COLO668 (cell line): ENCODE results near the gene NAXD.

Experiments
- DNase-seq: peaks from one replicate; lab custom pipeline; 2025; ENCODE audit not compliant: unreplicated experiment; lab: John Stamatoyannopoulos, UW

NAXD gene

DNA sequence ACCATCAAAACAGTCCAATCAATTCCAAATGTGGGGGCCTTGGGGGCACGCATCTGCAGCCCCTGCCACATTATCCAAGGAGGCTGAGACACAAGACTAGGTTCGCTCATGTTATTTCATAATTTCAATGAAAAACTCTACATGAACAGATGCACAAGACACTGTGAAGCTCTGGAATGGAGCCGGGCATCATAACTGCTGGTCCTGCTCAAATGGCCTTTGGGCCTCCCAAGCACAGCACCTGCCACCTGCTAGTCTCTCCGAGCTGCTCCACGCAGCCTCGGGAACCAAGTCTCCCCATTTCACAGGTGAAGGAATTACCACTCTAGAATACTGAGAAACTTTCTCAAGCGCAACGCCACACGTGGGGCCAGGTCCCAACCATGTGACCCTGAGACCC is 73.7 kb downstream of the NAXD start:
- no peak for DNase-seq
